DND-41 (cell line): ENCODE results near the gene MAP1LC3C.

ENCODE experiments used
- ATAC-seq: fragments of 200-7000 bp; cut with Tn5 transposase; 3 replicates; pipeline ENCODE4 v1.9.1; 2021; ENCODE audit warnings: low read depth; ENCODE audit not compliant: insufficient read depth
- DNase-seq: peaks from one replicate; pipeline ENCODE4 v3.0.0-alpha.2; 2020
- H2AFZ ChIP-seq: 2 replicates; pipeline ENCODE4 v1.6.0; 2012; ENCODE audit warnings: low read depth, low read length
- H3K27ac ChIP-seq: 2 replicates; pipeline ENCODE4 v1.5.1; 2012; ENCODE audit warnings: low read length, inconsistent platforms
- H3K27me3 ChIP-seq: fragments of 200-600 bp; sonication (generic); 2 replicates; pipeline ENCODE4 v1.6.0; 2012; ENCODE audit warnings: low read length, mild to moderate bottlenecking, inconsistent platforms; ENCODE audit not compliant: insufficient read depth, poor library complexity
- H3K36me3 ChIP-seq: 2 replicates; pipeline ENCODE4 v1.5.1; 2012; ENCODE audit warnings: low read length, inconsistent platforms; ENCODE audit not compliant: insufficient read depth
- H3K4me1 ChIP-seq: 2 replicates; pipeline ENCODE4 v1.5.1; 2012; ENCODE audit warnings: mild to moderate bottlenecking, low read length; ENCODE audit not compliant: insufficient read depth
- H3K4me2 ChIP-seq: 2 replicates; pipeline ENCODE4 v1.6.0; 2012; ENCODE audit warnings: mild to moderate bottlenecking, moderate library complexity, low read length, inconsistent platforms; ENCODE audit not compliant: insufficient read depth
- H3K4me3 ChIP-seq, 2 experiments: fragments of 200-600 bp in 1 of 2; shearing (Covaris generic) in 1 of 2; 2 replicates each; pipeline ENCODE4 v1.5.1; 2012 to 2016; ENCODE audit warnings: inconsistent platforms in 2 of 2, low read length in 2 of 2, mild to moderate bottlenecking in 2 of 2, low read depth in 1 of 2, moderate library complexity in 1 of 2
- H3K79me2 ChIP-seq: 2 replicates; pipeline ENCODE4 v1.6.0; 2012; ENCODE audit warnings: low read length, inconsistent platforms; ENCODE audit not compliant: insufficient read depth
- H3K9ac ChIP-seq: 2 replicates; pipeline ENCODE4 v1.6.0; 2012; ENCODE audit warnings: low read depth, mild to moderate bottlenecking, inconsistent platforms, low read length, moderate library complexity
- H3K9me3 ChIP-seq: 2 replicates; pipeline ENCODE4 v1.5.1; 2012; ENCODE audit warnings: low read length, moderate library complexity, mild to moderate bottlenecking, inconsistent platforms; ENCODE audit not compliant: insufficient read depth, severe bottlenecking
- H4K20me1 ChIP-seq: 2 replicates; pipeline ENCODE4 v1.6.0; 2012; ENCODE audit warnings: low read length; ENCODE audit not compliant: insufficient read depth
- CTCF ChIP-seq: IDR thresholded peaks from 2 replicates; pipeline ENCODE4 v1.5.1; 2012; ENCODE audit warnings: borderline replicate concordance, low read length, moderate library complexity, mild to moderate bottlenecking; ENCODE audit not compliant: poor library complexity, severe bottlenecking; ENCODE audit errors: extremely low read depth
- EZH2 ChIP-seq: IDR thresholded peaks from 3 replicates; pipeline ENCODE4 v1.6.1; 2012; ENCODE audit warnings: borderline replicate concordance, low read depth, mild to moderate bottlenecking, moderate library complexity, low read length, inconsistent platforms; ENCODE audit not compliant: severe bottlenecking

MAP1LC3C gene

DNA sequence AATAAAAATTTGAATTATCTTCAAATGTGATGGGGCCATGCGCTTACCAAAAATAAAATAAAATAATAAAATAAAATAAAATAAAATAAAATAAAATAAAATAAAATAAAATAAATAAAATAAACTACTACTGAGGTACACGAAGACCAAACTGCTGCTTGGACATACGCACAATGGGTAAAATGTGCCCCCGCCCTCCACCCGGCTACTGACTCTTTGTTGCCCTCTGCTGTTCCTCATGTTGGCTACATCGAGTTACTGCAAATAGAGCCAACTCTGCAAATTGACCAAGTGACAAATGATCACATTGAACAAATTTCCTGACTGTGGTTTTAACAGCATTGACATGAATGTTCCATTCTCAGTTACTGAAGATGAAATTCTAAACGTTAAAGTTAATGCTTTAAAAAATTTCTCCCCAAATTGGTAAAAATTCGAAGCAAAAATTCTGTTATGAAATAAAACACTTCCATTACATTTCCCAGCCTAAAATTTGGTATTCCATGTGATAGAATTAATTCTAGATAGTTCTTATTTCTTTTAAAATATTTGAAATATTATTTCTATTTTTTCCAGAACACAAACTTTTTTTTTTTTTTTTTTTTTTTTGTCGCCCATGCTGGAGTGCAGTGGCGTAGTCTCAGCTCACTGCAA, 18.8 kb upstream of the MAP1LC3C start:
- no peaks in the 10 kb centered on the region for H4K20me1 ChIP-seq
- no peak overlapping the region for H3K4me2 ChIP-seq
- H3K36me3 ChIP-seq: no peaks in the 10 kb centered on the region
- H3K9me3 ChIP-seq: no peaks in the 10 kb centered on the region
- TF ChIP-seq EZH2: no peak
- TF ChIP-seq CTCF: peak; percentile 76
- H3K4me3 ChIP-seq: no peak overlapping the region
- H3K4me1 ChIP-seq: no peaks in the 10 kb centered on the region
- DNase-seq (peak; percentile 49), ATAC-seq (peak; percentile 78)
- H3K79me2 ChIP-seq: no peaks in the 10 kb centered on the region
- no peak overlapping the region for H3K9ac ChIP-seq
- no peaks in the 10 kb centered on the region for H3K27me3 ChIP-seq
- no peak overlapping the region for H3K27ac ChIP-seq
- H2AFZ ChIP-seq: no peak overlapping the region

DNA sequence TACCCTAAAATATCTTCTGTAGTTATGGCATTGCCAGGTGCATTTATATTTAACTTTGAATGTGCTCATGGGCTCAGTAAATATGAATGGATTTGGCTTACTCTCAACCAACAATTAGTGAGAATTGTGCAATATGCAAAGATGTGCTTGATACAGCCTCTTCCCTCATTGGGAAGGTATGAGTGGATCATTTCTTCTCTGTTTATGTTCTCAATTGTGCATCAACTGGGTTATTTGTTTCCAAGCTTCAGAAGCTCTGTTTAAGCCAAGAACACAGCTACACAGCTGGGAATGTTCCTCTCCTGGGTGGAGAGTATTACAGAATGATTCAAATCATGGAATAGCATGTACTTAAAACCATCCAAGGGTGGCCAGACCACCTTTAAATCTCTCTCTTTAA, 17.6 kb upstream of the MAP1LC3C start:
- no peaks in the 10 kb centered on the region for H3K36me3 ChIP-seq
- H4K20me1 ChIP-seq: no peaks in the 10 kb centered on the region
- H3K4me3 ChIP-seq: no peak overlapping the region
- no peaks in the 10 kb centered on the region for H3K27me3 ChIP-seq
- H3K4me2 ChIP-seq: no peak overlapping the region
- no peak overlapping the region for H3K9ac ChIP-seq
- no peak for DNase-seq
- no peaks in the 10 kb centered on the region for H3K4me1 ChIP-seq
- H2AFZ ChIP-seq: no peak overlapping the region
- no peaks in the 10 kb centered on the region for H3K9me3 ChIP-seq
- no peak overlapping the region for H3K27ac ChIP-seq
- no peaks in the 10 kb centered on the region for H3K79me2 ChIP-seq
- TF ChIP-seq CTCF (no peak), EZH2 (no peak)
- no peak for ATAC-seq

GRCh38 chr1:242011894-242012660, 13.2 kb upstream of the MAP1LC3C start:
- H3K9me3 ChIP-seq: no peaks in the 10 kb centered on the region
- no peaks in the 10 kb centered on the region for H3K27me3 ChIP-seq
- no peak overlapping the region for H3K4me3 ChIP-seq
- H4K20me1 ChIP-seq: no peaks in the 10 kb centered on the region
- H3K36me3 ChIP-seq: no peaks in the 10 kb centered on the region
- no peak overlapping the region for H3K4me2 ChIP-seq
- no peak for ATAC-seq
- no peak overlapping the region for H3K27ac ChIP-seq
- no peak overlapping the region; the same call in 1 of the 2 replicates for H2AFZ ChIP-seq
- no peaks in the 10 kb centered on the region for H3K79me2 ChIP-seq
- no peaks in the 10 kb centered on the region for H3K4me1 ChIP-seq
- DNase-seq: no peak
- no peak for TF ChIP-seq EZH2
- no peak for TF ChIP-seq CTCF
- H3K9ac ChIP-seq: no peak overlapping the region
